Nephron progenitor cell (in vitro differentiated cells): ENCODE results near the gene CARMIL1.

Source experiments
- DNase-seq: peaks from one replicate; pipeline ENCODE4 v3.0.0; 2021
- H3K27ac Mint-ChIP-seq: 2 replicates; pipeline ENCODE4 v1.8.0; 2021; ENCODE audit warnings: mild to moderate bottlenecking, moderate library complexity, mixed read lengths
- H3K27me3 Mint-ChIP-seq: 2 replicates; pipeline ENCODE4 v1.8.0; 2021; ENCODE audit warnings: mild to moderate bottlenecking, low read depth, mixed read lengths; ENCODE audit not compliant: poor library complexity
- H3K36me3 Mint-ChIP-seq: 2 replicates; pipeline ENCODE4 v1.8.0; 2021; ENCODE audit warnings: low read depth, mixed read lengths
- H3K4me1 Mint-ChIP-seq: 2 replicates; pipeline ENCODE4 v1.8.0; 2021; ENCODE audit warnings: mixed read lengths
- H3K4me3 Mint-ChIP-seq: 2 replicates; pipeline ENCODE4 v1.8.0; 2021; ENCODE audit warnings: mild to moderate bottlenecking, moderate library complexity, mixed read lengths
- H3K9me3 Mint-ChIP-seq: 2 replicates; pipeline ENCODE4 v1.8.0; 2021; ENCODE audit warnings: mild to moderate bottlenecking, moderate library complexity, mixed read lengths
- CTCF ChIP-seq: fragments of 200-600 bp; sonication (generic); IDR thresholded peaks from 2 replicates; pipeline ENCODE4 v1.5.0; 2021; ENCODE audit warnings: antibody characterized with exemption

Gene CARMIL1

GRCh38 chr6:25623879-25624278, 344.7 kb downstream of the CARMIL1 start:
- DNase-seq: no peak
- H3K4me1 Mint-ChIP-seq: no peaks in the 10 kb centered on the region
- no peak overlapping the region for H3K4me3 Mint-ChIP-seq
- no peak for TF ChIP-seq CTCF
- no peak overlapping the region for H3K27ac Mint-ChIP-seq
- no peaks in the 10 kb centered on the region for H3K9me3 Mint-ChIP-seq
- no peaks in the 10 kb centered on the region for H3K36me3 Mint-ChIP-seq
- H3K27me3 Mint-ChIP-seq: peaks cover 4% of the 10 kb centered on the region

DNA sequence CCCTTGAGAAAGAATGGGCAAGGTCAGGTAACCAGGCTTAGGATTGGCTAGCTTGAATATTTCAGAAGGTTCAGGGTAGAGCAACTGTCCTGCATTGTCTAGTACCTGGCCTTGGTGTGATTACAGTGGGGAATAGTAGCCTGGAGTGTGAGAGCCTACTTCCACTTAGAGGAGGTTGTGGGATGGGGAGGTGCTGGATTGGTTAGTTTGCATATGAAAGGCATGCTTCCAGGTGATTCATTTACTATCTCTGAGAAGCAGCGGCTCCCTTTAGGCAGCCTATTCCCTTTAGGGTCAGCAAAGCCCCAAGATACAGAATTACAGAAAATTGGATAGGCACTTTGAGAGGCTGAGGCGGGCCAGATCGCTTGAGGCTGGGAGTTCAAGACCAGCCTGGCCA, 347.8 kb downstream of the CARMIL1 start:
- no peak overlapping the region for H3K27ac Mint-ChIP-seq
- peaks cover 11% of the 10 kb centered on the region for H3K27me3 Mint-ChIP-seq
- H3K9me3 Mint-ChIP-seq: no peaks in the 10 kb centered on the region
- DNase-seq: no peak
- no peaks in the 10 kb centered on the region for H3K36me3 Mint-ChIP-seq
- TF ChIP-seq CTCF: no peak
- H3K4me1 Mint-ChIP-seq: no peaks in the 10 kb centered on the region
- H3K4me3 Mint-ChIP-seq: no peak overlapping the region

DNA sequence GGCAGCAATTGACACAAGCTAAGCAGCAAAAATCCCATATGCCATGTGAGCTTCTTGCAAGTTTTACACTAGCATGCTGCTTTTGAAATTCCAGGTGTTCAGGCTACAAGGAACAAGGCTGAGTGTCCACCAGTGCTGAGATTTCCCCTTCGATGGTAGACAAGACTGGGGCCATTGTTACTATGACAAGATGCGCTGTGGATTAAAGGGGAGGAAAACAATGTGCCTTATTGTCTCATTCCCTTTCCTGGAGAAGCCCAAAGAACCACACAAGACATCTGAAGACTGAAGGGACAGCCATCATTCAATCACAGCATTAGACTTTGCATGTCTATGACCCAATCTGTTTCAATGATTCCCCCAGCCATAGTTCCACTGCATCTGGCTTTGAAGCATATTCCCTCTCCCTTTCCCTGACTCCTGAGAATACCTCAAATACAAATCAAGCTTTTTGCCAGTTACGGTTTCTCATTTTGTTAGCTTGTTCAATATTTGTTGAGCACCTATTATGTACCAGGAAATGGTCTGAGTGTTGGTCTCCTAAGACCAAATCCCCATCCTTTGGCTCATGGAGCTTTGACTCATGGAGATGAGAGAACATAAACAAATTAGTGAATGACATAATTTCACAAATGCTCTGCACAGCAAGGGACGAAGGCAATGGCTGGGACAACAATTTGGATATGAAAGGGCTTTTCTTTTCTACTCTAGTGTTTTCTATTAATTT, 349.5 kb downstream of the CARMIL1 start:
- DNase-seq: no peak
- H3K9me3 Mint-ChIP-seq: no peaks in the 10 kb centered on the region
- TF ChIP-seq CTCF: no peak
- peaks cover 11% of the 10 kb centered on the region for H3K27me3 Mint-ChIP-seq
- no peak overlapping the region for H3K4me3 Mint-ChIP-seq
- H3K36me3 Mint-ChIP-seq: no peaks in the 10 kb centered on the region
- H3K4me1 Mint-ChIP-seq: no peaks in the 10 kb centered on the region
- H3K27ac Mint-ChIP-seq: no peak overlapping the region

DNA sequence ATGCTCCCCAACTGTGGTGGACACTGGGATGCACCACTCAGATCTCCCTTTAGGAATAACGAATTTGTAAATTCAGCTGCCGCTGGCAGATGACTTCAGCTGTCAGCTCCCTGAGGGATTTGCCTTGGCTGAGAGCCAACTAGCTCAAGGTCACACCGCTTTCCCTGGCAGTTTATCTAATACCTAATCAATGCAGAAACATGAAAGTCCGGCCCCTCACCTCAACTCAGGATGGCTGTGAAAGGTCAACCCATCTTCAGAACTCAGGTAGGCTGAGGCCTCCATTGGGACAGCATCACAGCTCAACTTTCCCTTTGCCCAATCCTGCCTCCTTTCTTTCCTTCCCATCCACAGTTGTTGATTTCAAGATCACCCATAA, 350.0 kb downstream of the CARMIL1 start:
- peaks cover 11% of the 10 kb centered on the region for H3K27me3 Mint-ChIP-seq
- no peaks in the 10 kb centered on the region for H3K36me3 Mint-ChIP-seq
- H3K9me3 Mint-ChIP-seq: no peaks in the 10 kb centered on the region
- no peak overlapping the region for H3K27ac Mint-ChIP-seq
- no peak for DNase-seq
- no peaks in the 10 kb centered on the region for H3K4me1 Mint-ChIP-seq
- no peak overlapping the region for H3K4me3 Mint-ChIP-seq
- TF ChIP-seq CTCF: no peak

- Mint-ChIP-seq H3K27ac (no peak overlapping the region), H3K36me3 (no peaks in the 10 kb centered on the region), H3K27me3 (peaks cover 11% of the 10 kb centered on the region), H3K9me3 (no peaks in the 10 kb centered on the region), H3K4me1 (no peaks in the 10 kb centered on the region), H3K4me3 (no peak overlapping the region)
- no peak for TF ChIP-seq CTCF
- DNase-seq: no peak
Measured at GRCh38 chr6:25630508-25631278, 351.5 kb downstream of the CARMIL1 start.
